GM12878 (cell line): ENCODE results near the gene TLCD3B. TPM values are rescaled to one million over a fixed set of nuclear protein-coding genes. Genes with fewer than 3 reads are reported as not detected.

Source experiments
- CBX5 ChIP-seq: sonication (generic); IDR thresholded peaks from 2 replicates; pipeline ENCODE4 v1.6.1; 2016; ENCODE audit warnings: low read depth, moderate library complexity, mild to moderate bottlenecking, inconsistent platforms
- CHD1 ChIP-seq: IDR thresholded peaks from 2 replicates; pipeline ENCODE4 v1.6.1; 2012; ENCODE audit warnings: low read depth, low read length, improper control_type of control experiment
- DPF2 ChIP-seq: fragments of 450-650 bp; IDR thresholded peaks from 2 replicates; pipeline ENCODE4 v1.6.1; 2017; ENCODE audit warnings: mild to moderate bottlenecking
- EGR1 ChIP-seq, 2 experiments: IDR thresholded peaks; 1 replicate in 1 of 2; 2 replicates in 1 of 2; pipeline ENCODE4 v1.6.1; 2011 to 2012; ENCODE audit warnings: low read depth in 2 of 2, low read length in 2 of 2, borderline replicate concordance in 1 of 2, mild to moderate bottlenecking in 1 of 2, moderate library complexity in 1 of 2
- ETV6 ChIP-seq, 2 experiments: fragments of 450-650 bp in 1 of 2; IDR thresholded peaks in 1 of 2; conservative IDR thresholded peaks in 1 of 2; 2 replicates each; pipeline ENCODE4 v1.6.1; 2014; ENCODE audit warnings: antibody characterized with exemption in 1 of 2, borderline replicate concordance in 1 of 2, low read depth in 1 of 2, mild to moderate bottlenecking in 1 of 2, moderate library complexity in 1 of 2
- GABPA ChIP-seq: IDR thresholded peaks from 2 replicates; pipeline ENCODE4 v1.6.1; 2014; ENCODE audit warnings: antibody characterized with exemption, low read depth, mild to moderate bottlenecking, inconsistent platforms
- HDAC6 ChIP-seq: fragments of 200-600 bp; sonication (generic); IDR thresholded peaks from one replicate; pipeline ENCODE4 v1.8.0; 2017; ENCODE audit warnings: antibody characterized with exemption; ENCODE audit not compliant: unreplicated experiment
- KLF5 ChIP-seq: fragments of 450-650 bp; IDR thresholded peaks from 2 replicates; pipeline ENCODE4 v1.6.1; 2014; ENCODE audit warnings: mild to moderate bottlenecking; ENCODE audit not compliant: partially characterized antibody
- MTA2 ChIP-seq: fragments of 450-650 bp; IDR thresholded peaks from 2 replicates; pipeline ENCODE4 v1.6.1; 2016; ENCODE audit warnings: low read depth, mild to moderate bottlenecking, moderate library complexity
- PAX5 ChIP-seq: IDR thresholded peaks from 2 replicates; pipeline ENCODE4 v1.6.1; 2011; ENCODE audit warnings: low read depth, low read length, borderline replicate concordance
- POU2F2 ChIP-seq: IDR thresholded peaks from 3 replicates; pipeline ENCODE4 v1.6.1; 2011; ENCODE audit warnings: low read depth, mild to moderate bottlenecking, low read length, borderline replicate concordance
- RB1 ChIP-seq: fragments of 450-650 bp; formaldehyde crosslinking; IDR thresholded peaks from 2 replicates; pipeline ENCODE4 v1.6.1; 2017; ENCODE audit warnings: mild to moderate bottlenecking, borderline replicate concordance
- RFX5 ChIP-seq: IDR thresholded peaks from 2 replicates; pipeline ENCODE4 v1.6.1; 2011; ENCODE audit warnings: low read depth, low read length, improper control_type of control experiment
- RUNX3 ChIP-seq: IDR thresholded peaks from 2 replicates; pipeline ENCODE4 v1.6.1; 2012; ENCODE audit warnings: low read length, inconsistent platforms
- SMARCA5 ChIP-seq: fragments of 450-650 bp; IDR thresholded peaks from 2 replicates; pipeline ENCODE4 v1.6.1; 2017; ENCODE audit warnings: mild to moderate bottlenecking
- SREBF2 ChIP-seq: IDR thresholded peaks from 2 replicates; pipeline ENCODE4 v1.6.1; 2012; ENCODE audit warnings: mild to moderate bottlenecking, low read length
- STAT1 ChIP-seq: fragments of 450-650 bp; conservative IDR thresholded peaks from 2 replicates; pipeline ENCODE4 v1.6.1; 2014; ENCODE audit warnings: antibody characterized with exemption, mild to moderate bottlenecking
- TCF7 ChIP-seq: IDR thresholded peaks from 2 replicates; pipeline ENCODE4 v1.6.1; 2014; ENCODE audit warnings: antibody characterized with exemption, borderline replicate concordance
- YY1 ChIP-seq: IDR thresholded peaks from 2 replicates; pipeline ENCODE4 v1.6.1; 2011; ENCODE audit warnings: low read depth, mild to moderate bottlenecking, low read length
- ZNF207 ChIP-seq: fragments of 450-650 bp; IDR thresholded peaks from 2 replicates; pipeline ENCODE4 v1.6.1; 2014; ENCODE audit warnings: antibody characterized with exemption, mild to moderate bottlenecking, borderline replicate concordance
- ZNF622 ChIP-seq: fragments of 450-650 bp; IDR thresholded peaks from 2 replicates; pipeline ENCODE4 v1.6.1; 2017; ENCODE audit warnings: mild to moderate bottlenecking, inconsistent platforms
- polyA plus RNA-seq, 11 experiments: library from polyadenylated mRNA; depleted of rRNA in 4 of 11; unstranded in 6 of 11; stranded (reverse) in 5 of 11; fragments of >200 nt; fragmentation: Nextera tagmentation in 4 of 11; fragmentation: Illumina TruSeq in 1 of 11; extraction: Ambion mirVana in 4 of 11; extraction: Trizol in 1 of 11; gene quantifications; 1 replicate in 1 of 11; 2 replicates in 10 of 11; pipeline versions ENCODE4 v1.2.1 to v1.2.3, GENCODE V29; 2011 to 2016; ENCODE audit warnings: inconsistent platforms in 2 of 11, missing spikeins in 2 of 11, low read depth in 1 of 11
- total RNA-seq, 4 experiments: library from RNA; depleted of rRNA in 3 of 4; stranded (reverse); fragments of >200 nt in 3 of 4; fragmentation: Illumina TruSeq in 1 of 4; extraction: Trizol in 1 of 4; gene quantifications; 2 replicates each; pipeline versions ENCODE4 v1.2.1 to v1.2.3, GENCODE V29; 2013 to 2021
- TF ChIP-seq, protein P1 (sequence below): fragments of 450-650 bp; conservative IDR thresholded peaks from 2 replicates; pipeline ENCODE4 v1.6.1; 2017; ENCODE audit warnings: mild to moderate bottlenecking, moderate library complexity
- TF ChIP-seq, protein P2 (sequence below): IDR thresholded peaks from 2 replicates; pipeline ENCODE4 v1.6.1; 2012; ENCODE audit warnings: low read length, inconsistent platforms

Gene TLCD3B
- total and polyA plus RNA-seq, 10 of the 15 experiments (the other 5 are each of a cell fraction or from before 2014, with no cell fraction given) = 0.05 to 0.51 (median 0.18) TPM; not detected in 4

DNA sequence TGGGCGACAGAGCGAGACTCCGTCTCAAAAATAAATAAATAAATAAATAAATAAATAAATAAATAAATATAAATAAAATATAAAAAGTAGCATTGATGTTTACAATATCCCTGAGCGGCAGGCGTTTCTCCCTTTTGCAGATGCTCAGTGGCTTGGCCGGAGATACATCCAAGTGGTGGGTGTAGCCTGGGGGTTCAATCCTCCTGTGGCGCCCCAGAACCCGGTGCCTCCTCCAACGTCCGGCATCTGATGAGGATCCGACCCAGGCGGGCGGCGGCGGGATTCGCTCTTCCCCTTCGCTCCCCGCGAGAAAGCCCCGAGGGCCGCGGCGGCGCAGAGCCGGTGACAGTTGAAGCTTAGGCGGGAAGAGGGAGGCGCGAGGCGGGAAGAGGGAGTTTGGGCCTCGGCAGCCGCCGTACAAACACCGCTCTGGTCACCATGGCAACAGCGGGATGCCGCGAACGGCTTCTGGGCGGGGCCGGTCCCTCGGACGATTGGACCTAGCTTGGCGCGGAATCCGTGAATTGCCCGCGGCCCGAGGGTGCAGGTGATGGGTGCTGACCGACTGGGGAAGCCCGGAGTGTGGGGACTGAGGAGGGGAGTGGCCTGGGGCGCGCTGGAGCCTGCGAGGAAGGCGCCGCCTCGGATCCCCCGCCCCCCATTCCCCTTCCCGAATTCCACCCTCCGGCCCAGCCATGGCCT, 21.8 kb upstream of the TLCD3B start (continued):
- TF ChIP-seq STAT1 (no peak), ZNF207 (no peak), EGR1 (IDR thresholded peaks at IDR 0.05; ENCODE audit: borderline replicate concordance in 1 of 2, low read depth in 2 of 2, low read length in 2 of 2) (no peak), CHD1 (no peak), RFX5 (peak; percentile 47; the same call in 1 of the 2 replicates), YY1 (0 out of 2 replicates have a peak, but pooled peaks have one; percentile 32), HDAC6 (no peak), ETV6 (conservative IDR thresholded peaks at IDR 0.05 in 1 of 2, IDR thresholded peaks at IDR 0.05 in 1 of 2; ENCODE audit: borderline replicate concordance in 1 of 2, low read depth in 1 of 2) (no peak), MTA2 (no peak), KLF5 (peak; percentile 45), GABPA (no peak), SMARCA5 (0 out of 2 replicates have a peak, but pooled peaks have one; percentile 11), POU2F2 (no peak), ZNF622 (no peak), PAX5 (0 out of 2 replicates have a peak, but pooled peaks have one; percentile 13), RUNX3 (peak; percentile 57), CBX5 (no peak), TCF7 (no peak), DPF2 (peak; percentile 58; the same call in 1 of the 2 replicates), SREBF2 (no peak), RB1 (peak; percentile 100)
- TF ChIP-seq, protein P1, sequence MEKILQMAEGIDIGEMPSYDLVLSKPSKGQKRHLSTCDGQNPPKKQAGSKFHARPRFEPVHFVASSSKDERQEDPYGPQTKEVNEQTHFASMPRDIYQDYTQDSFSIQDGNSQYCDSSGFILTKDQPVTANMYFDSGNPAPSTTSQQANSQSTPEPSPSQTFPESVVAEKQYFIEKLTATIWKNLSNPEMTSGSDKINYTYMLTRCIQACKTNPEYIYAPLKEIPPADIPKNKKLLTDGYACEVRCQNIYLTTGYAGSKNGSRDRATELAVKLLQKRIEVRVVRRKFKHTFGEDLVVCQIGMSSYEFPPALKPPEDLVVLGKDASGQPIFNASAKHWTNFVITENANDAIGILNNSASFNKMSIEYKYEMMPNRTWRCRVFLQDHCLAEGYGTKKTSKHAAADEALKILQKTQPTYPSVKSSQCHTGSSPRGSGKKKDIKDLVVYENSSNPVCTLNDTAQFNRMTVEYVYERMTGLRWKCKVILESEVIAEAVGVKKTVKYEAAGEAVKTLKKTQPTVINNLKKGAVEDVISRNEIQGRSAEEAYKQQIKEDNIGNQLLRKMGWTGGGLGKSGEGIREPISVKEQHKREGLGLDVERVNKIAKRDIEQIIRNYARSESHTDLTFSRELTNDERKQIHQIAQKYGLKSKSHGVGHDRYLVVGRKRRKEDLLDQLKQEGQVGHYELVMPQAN = peak; percentile 95
- TF ChIP-seq, protein P2, sequence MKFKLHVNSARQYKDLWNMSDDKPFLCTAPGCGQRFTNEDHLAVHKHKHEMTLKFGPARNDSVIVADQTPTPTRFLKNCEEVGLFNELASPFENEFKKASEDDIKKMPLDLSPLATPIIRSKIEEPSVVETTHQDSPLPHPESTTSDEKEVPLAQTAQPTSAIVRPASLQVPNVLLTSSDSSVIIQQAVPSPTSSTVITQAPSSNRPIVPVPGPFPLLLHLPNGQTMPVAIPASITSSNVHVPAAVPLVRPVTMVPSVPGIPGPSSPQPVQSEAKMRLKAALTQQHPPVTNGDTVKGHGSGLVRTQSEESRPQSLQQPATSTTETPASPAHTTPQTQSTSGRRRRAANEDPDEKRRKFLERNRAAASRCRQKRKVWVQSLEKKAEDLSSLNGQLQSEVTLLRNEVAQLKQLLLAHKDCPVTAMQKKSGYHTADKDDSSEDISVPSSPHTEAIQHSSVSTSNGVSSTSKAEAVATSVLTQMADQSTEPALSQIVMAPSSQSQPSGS = no peak
